BJ (cell line): ENCODE measurements around the gene EOLA1. TPM values are rescaled to one million over a fixed set of nuclear protein-coding genes. Genes with fewer than 3 reads are reported as not detected.
"Not testable (repeated sequence)": the region's sequence is repeated elsewhere in the genome, so short reads cannot be mapped to it uniquely, and the experiment has no call there.

Source experiments
- CTCF ChIA-PET: fragments of 350-600 bp; formaldehyde crosslinking; extraction: SDS; loops from one replicate; lab custom pipeline; 2021; ENCODE audit warnings: antibody characterized with exemption, inconsistent platforms; lab: Yijun Ruan, JAX
- POLR2A ChIA-PET: fragments of 300-600 bp; sonication (Branson Sonifier 250); formaldehyde crosslinking; extraction: SDS; loops from one replicate; lab custom pipeline; 2021; ENCODE audit warnings: antibody characterized with exemption; lab: Charles Lee
- DNase-seq: peaks from one replicate; pipeline ENCODE4 v3.0.0-alpha.2; 2011; ENCODE audit warnings: low read depth
- H3K27me3 ChIP-seq: 2 replicates; pipeline ENCODE4 v1.6.0; 2011; ENCODE audit warnings: low read length; ENCODE audit not compliant: control insufficient read depth, insufficient read depth
- H3K36me3 ChIP-seq: 2 replicates; pipeline ENCODE4 v1.5.1; 2011; ENCODE audit warnings: low read length; ENCODE audit not compliant: control insufficient read depth, insufficient read depth
- H3K4me3 ChIP-seq: 2 replicates; pipeline ENCODE4 v1.5.1; 2011; ENCODE audit warnings: low read depth, mild to moderate bottlenecking, control low read depth, low read length
- CTCF ChIP-seq: IDR thresholded peaks from 2 replicates; pipeline ENCODE4 v1.5.1; 2011; ENCODE audit warnings: low read depth, mild to moderate bottlenecking, control low read depth, inconsistent platforms, low read length, moderate library complexity; ENCODE audit not compliant: insufficient read depth
- polyA plus RNA-seq: library from polyadenylated mRNA; depleted of rRNA; stranded (reverse); fragments of >200 nt; gene quantifications from 2 replicates; pipeline ENCODE4 v1.2.3, GENCODE V29; 2011

Gene EOLA1
- polyA plus RNA-seq, 1 experiment: 18.2 TPM

GRCh38 chrX:149545545-149546543 is 5.0 kb downstream of the EOLA1 start:
- DNase-seq, POLR2A ChIA-PET, H3K36me3 ChIP-seq, H3K27me3 ChIP-seq, H3K4me3 ChIP-seq, CTCF ChIA-PET: not testable (repeated sequence)
- 0 out of 2 replicates have a peak, but pooled peaks have one; percentile 3 for TF ChIP-seq CTCF

- H3K27me3 ChIP-seq, DNase-seq, CTCF ChIA-PET, H3K36me3 ChIP-seq, POLR2A ChIA-PET, H3K4me3 ChIP-seq: not testable (repeated sequence)
Measured at GRCh38 chrX:149546962-149547361, 6.2 kb downstream of the EOLA1 start.

- DNase-seq, POLR2A ChIA-PET, H3K27me3 ChIP-seq, H3K4me3 ChIP-seq, H3K36me3 ChIP-seq, CTCF ChIA-PET: not testable (repeated sequence)
Measured at GRCh38 chrX:149547782-149548181, 7.0 kb downstream of the EOLA1 start.

- POLR2A ChIA-PET, DNase-seq, H3K4me3 ChIP-seq, H3K27me3 ChIP-seq, H3K36me3 ChIP-seq, CTCF ChIA-PET: not testable (repeated sequence)
Measured at GRCh38 chrX:149549701-149550100, 8.9 kb downstream of the EOLA1 start, which contains the start of gene HSFX3. Gene HSFX3 (minus strand): TSS chrX:149549924. CDS start chrX:149549852, 72 bp downstream.

GRCh38 chrX:149550454-149550853 is 9.6 kb downstream of the EOLA1 start:
- CTCF ChIA-PET, H3K4me3 ChIP-seq, H3K36me3 ChIP-seq, H3K27me3 ChIP-seq, DNase-seq, POLR2A ChIA-PET: not testable (repeated sequence)

- H3K36me3 ChIP-seq, H3K4me3 ChIP-seq, CTCF ChIA-PET, POLR2A ChIA-PET, H3K27me3 ChIP-seq, DNase-seq: not testable (repeated sequence)
Measured at GRCh38 chrX:149551245-149551938, 10.6 kb downstream of the EOLA1 start.

GRCh38 chrX:149551939-149552248 is 11.1 kb downstream of the EOLA1 start:
- H3K27me3 ChIP-seq, POLR2A ChIA-PET, H3K36me3 ChIP-seq, H3K4me3 ChIP-seq, DNase-seq, CTCF ChIA-PET: not testable (repeated sequence)

GRCh38 chrX:149555251-149555650 is 14.4 kb downstream of the EOLA1 start:
- H3K27me3 ChIP-seq, CTCF ChIA-PET, DNase-seq, H3K4me3 ChIP-seq, POLR2A ChIA-PET, H3K36me3 ChIP-seq: not testable (repeated sequence)
